Thyroid gland (tissue), 4 donors: ENCODE results near the gene TMEM143. TPM values are rescaled to one million over a fixed set of nuclear protein-coding genes. Genes with fewer than 3 reads are reported as not detected.

Source experiments
- DNase-seq, 2 donors: peaks; one replicate each; pipeline ENCODE4 v3.0.0-alpha.2; 2019
- H3K27ac ChIP-seq, 3 donors: fragments of 200-600 bp; sonication (generic); 1 replicate in 2 of 3; 2 replicates in 1 of 3; pipeline ENCODE4 v1.5.1; 2016 to 2019; ENCODE audit warnings: mild to moderate bottlenecking in 1 of 3, moderate library complexity in 1 of 3
- H3K27me3 ChIP-seq: fragments of 200-600 bp; sonication (generic); one replicate; pipeline ENCODE4 v1.5.1; 2019
- H3K36me3 ChIP-seq, 2 donors: fragments of 200-600 bp; sonication (generic); one replicate each; pipeline ENCODE4 v1.5.1; 2016 to 2019
- H3K4me1 ChIP-seq, 2 donors: fragments of 200-600 bp; sonication (generic); one replicate each; pipeline ENCODE4 v1.5.1; 2017 to 2019
- H3K4me3 ChIP-seq, 3 donors: fragments of 200-600 bp; sonication (generic); replicated peaks in 1 of 3; 1 replicate in 2 of 3; 2 replicates in 1 of 3; pipeline ENCODE4 v1.5.1; 2016; ENCODE audit warnings: mild to moderate bottlenecking in 1 of 3
- H3K9me3 ChIP-seq: fragments of 200-600 bp; sonication (generic); one replicate; pipeline ENCODE4 v1.5.1; 2017
- POLR2A ChIP-seq, 2 donors: fragments of 450-650 bp; IDR thresholded peaks; one replicate each; pipeline ENCODE4 v1.6.1; 2017; ENCODE audit warnings: antibody characterized with exemption in 2 of 2, mild to moderate bottlenecking in 2 of 2, moderate library complexity in 1 of 2
- WGBS, 2 donors: methylation state at CpG; one replicate each; pipeline ENCODE4 v1.1.5; 2017; 5-methylcytosine and 5-hydroxymethylcytosine counted together
- intact Hi-C: fragments of 100-400 bp; cut with DNase I; formaldehyde crosslinking; loops from one replicate; pipeline ENCODE4 v1.15.1; 2023
- total RNA-seq, 4 donors: library from RNA; depleted of rRNA; stranded (reverse); fragments of >200 nt; gene quantifications; one replicate each; pipeline ENCODE4 v1.2.3, GENCODE V29; 2016
- TF ChIP-seq, protein P1 (sequence below), 6 experiments: fragments of 200-600 bp in 3 of 6; fragments of 450-650 bp in 3 of 6; sonication (generic) in 3 of 6; IDR thresholded peaks; one replicate each; pipeline ENCODE4 v1.5.1; 2016 to 2019; ENCODE audit warnings: antibody characterized with exemption in 6 of 6, mild to moderate bottlenecking in 2 of 6, inconsistent platforms in 1 of 6, moderate library complexity in 1 of 6

The TMEM143 gene
- 10 to 100 TPM in 1 of 4 donors, 1 to 10 TPM in 3; 6.3 to 12.6 (median 9.2) TPM for total RNA-seq

- 1 to 2% methylated on average over 33 to 42 of the region's 59 CpGs for WGBS, 2 donors
- H3K27me3 ChIP-seq, result no peaks in the 10 kb centered on the region
- TF ChIP-seq POLR2A (IDR thresholded peaks at IDR 0.05), result peak in 1 of 2 donors; percentile 73
- TF ChIP-seq, protein P1, sequence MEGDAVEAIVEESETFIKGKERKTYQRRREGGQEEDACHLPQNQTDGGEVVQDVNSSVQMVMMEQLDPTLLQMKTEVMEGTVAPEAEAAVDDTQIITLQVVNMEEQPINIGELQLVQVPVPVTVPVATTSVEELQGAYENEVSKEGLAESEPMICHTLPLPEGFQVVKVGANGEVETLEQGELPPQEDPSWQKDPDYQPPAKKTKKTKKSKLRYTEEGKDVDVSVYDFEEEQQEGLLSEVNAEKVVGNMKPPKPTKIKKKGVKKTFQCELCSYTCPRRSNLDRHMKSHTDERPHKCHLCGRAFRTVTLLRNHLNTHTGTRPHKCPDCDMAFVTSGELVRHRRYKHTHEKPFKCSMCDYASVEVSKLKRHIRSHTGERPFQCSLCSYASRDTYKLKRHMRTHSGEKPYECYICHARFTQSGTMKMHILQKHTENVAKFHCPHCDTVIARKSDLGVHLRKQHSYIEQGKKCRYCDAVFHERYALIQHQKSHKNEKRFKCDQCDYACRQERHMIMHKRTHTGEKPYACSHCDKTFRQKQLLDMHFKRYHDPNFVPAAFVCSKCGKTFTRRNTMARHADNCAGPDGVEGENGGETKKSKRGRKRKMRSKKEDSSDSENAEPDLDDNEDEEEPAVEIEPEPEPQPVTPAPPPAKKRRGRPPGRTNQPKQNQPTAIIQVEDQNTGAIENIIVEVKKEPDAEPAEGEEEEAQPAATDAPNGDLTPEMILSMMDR (IDR thresholded peaks at IDR 0.05), result no peak
- peak within 1 kb of the TSS; percentile 94 to 97 (median 96) for H3K27ac ChIP-seq
- peaks cover 4 to 9% of the 10 kb centered on the region in 2 donors for H3K4me1 ChIP-seq
- peak within 1 kb of the TSS; percentile 45 to 63 (median 46) for H3K4me3 ChIP-seq
- H3K9me3 ChIP-seq, result no peaks in the 10 kb centered on the region
- intact Hi-C loops, result no loop called here
- H3K36me3 ChIP-seq, result no peaks in the 10 kb centered on the region
- peak; percentile 99 for DNase-seq
Measured at GRCh38 chr19:48363810-48364597, at the start of gene TMEM143, which contains the start of gene SYNGR4. TMEM143 (minus strand) TSS chr19:48363940; CDS start chr19:48363920, 20 bp downstream. SYNGR4 (plus strand) TSS chr19:48364367; CDS start chr19:48365843, 1,476 bp downstream.

GRCh38 chr19:48405850-48406249 is 42.1 kb upstream of the TMEM143 start:
- no peak for DNase-seq
- Histone ChIP-seq H3K27ac (no peak overlapping the region), H3K9me3 (no peaks in the 10 kb centered on the region), H3K4me3 (no peak overlapping the region), H3K27me3 (no peaks in the 10 kb centered on the region), H3K4me1 (no peaks in the 10 kb centered on the region), H3K36me3 (no peaks in the 10 kb centered on the region)
- intact Hi-C loops, result no loop called here
- WGBS, 2 donors, result 86 to 87% methylated on average over 13 of the region's 13 CpGs
- no peak for TF ChIP-seq POLR2A (IDR thresholded peaks at IDR 0.05)
- TF ChIP-seq, protein P1 (IDR thresholded peaks at IDR 0.05), result no peak

- Histone ChIP-seq H3K4me3 (no peak overlapping the region), H3K27me3 (no peaks in the 10 kb centered on the region), H3K27ac (no peak overlapping the region), H3K36me3 (no peaks in the 10 kb centered on the region), H3K9me3 (no peaks in the 10 kb centered on the region), H3K4me1 (no peaks in the 10 kb centered on the region)
- 88 to 94% methylated on average over 11 to 13 of the region's 27 CpGs for WGBS, 2 donors
- intact Hi-C loops, result no loop called here
- no peak for DNase-seq
- TF ChIP-seq, protein P1 (IDR thresholded peaks at IDR 0.05), result no peak
- no peak for TF ChIP-seq POLR2A (IDR thresholded peaks at IDR 0.05)
Measured at GRCh38 chr19:48405010-48405659, 41.4 kb upstream of the TMEM143 start.

DNA sequence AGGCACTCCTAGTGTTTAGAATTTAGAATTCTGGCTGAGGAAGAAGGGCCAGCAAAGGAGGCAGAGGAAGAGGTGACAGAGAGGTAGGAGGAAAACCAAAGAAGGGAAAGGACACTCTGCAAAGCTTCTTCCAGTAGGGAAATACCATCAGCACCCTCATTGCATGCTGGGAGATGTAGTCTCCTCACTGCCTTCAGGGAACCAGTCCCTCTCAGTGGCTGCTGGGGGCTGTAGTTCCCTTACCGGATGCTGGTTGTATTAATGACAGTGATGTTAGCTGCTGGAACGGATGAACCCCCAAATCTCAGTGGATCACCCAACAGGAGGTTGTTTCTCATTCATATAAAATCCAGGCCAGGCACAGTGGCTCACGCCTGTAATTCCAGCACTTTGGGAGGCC is 39.9 kb upstream of the TMEM143 start:
- WGBS, 2 donors, result 35 to 42% methylated on average over 3 of the region's 3 CpGs
- TF ChIP-seq, protein P1 (IDR thresholded peaks at IDR 0.05), result no peak
- no peak for TF ChIP-seq POLR2A (IDR thresholded peaks at IDR 0.05)
- Histone ChIP-seq H3K9me3 (no peaks in the 10 kb centered on the region), H3K27me3 (no peaks in the 10 kb centered on the region), H3K27ac (no peak overlapping the region), H3K4me3 (no peak overlapping the region), H3K36me3 (no peaks in the 10 kb centered on the region), H3K4me1 (no peaks in the 10 kb centered on the region)
- peak in 1 of 2 donors; percentile 36 for DNase-seq
- intact Hi-C loops, result no loop called here

- no peaks in the 10 kb centered on the region for H3K36me3 ChIP-seq
- H3K27me3 ChIP-seq, result peaks cover 9% of the 10 kb centered on the region
- no peak overlapping the region for H3K4me3 ChIP-seq
- TF ChIP-seq POLR2A (IDR thresholded peaks at IDR 0.05), result no peak
- TF ChIP-seq, protein P1 (IDR thresholded peaks at IDR 0.05), result no peak
- WGBS, 2 donors, result 73 to 76% methylated on average over 5 of the region's 5 CpGs
- DNase-seq, result no peak
- no peaks in the 10 kb centered on the region for H3K4me1 ChIP-seq
- no peak overlapping the region for H3K27ac ChIP-seq
- H3K9me3 ChIP-seq, result no peaks in the 10 kb centered on the region
- intact Hi-C loops, result no loop called here
Measured at GRCh38 chr19:48401287-48401686, 37.5 kb upstream of the TMEM143 start.
